ENCODE measurements around the gene PPP1R3C.

The PPP1R3C gene

GRCh38 chr10:91602868-91603568 is 29.9 kb downstream of the PPP1R3C start:
- in situ Hi-C loops (cut with HindIII; ENCODE audit: low sequenced_read_pairs), result no loop called here
- TF ChIP-seq CTCF (IDR thresholded peaks at IDR 0.05; ENCODE audit: low read depth, low read length), result no peak
- no peak overlapping the region for H3K4me3 ChIP-seq (ENCODE audit: low read depth, low read length)

GRCh38 chr10:91602449-91602848 is 30.4 kb downstream of the PPP1R3C start:
- no peak for TF ChIP-seq CTCF (IDR thresholded peaks at IDR 0.05; ENCODE audit: low read depth, low read length)
- in situ Hi-C loops (cut with HindIII; ENCODE audit: low sequenced_read_pairs), result no loop called here

More at GRCh38 chr10:91602868-91603568, 29.9 kb downstream of the PPP1R3C start:
- DNase-seq (ENCODE audit: low read depth, low spot score), result no peak

GRCh38 chr10:91601212-91601611 is 31.7 kb downstream of the PPP1R3C start:
- no peak for DNase-seq (ENCODE audit: low read depth, low spot score)
- TF ChIP-seq CTCF (IDR thresholded peaks at IDR 0.05; ENCODE audit: low read depth, low read length), result no peak
- in situ Hi-C loops (cut with HindIII; ENCODE audit: low sequenced_read_pairs), result no loop called here
- no peak overlapping the region for H3K4me3 ChIP-seq (ENCODE audit: low read depth, low read length)

More at GRCh38 chr10:91602449-91602848, 30.4 kb downstream of the PPP1R3C start:
- no peak for DNase-seq (ENCODE audit: low read depth, low spot score)
- no peak overlapping the region for H3K4me3 ChIP-seq (ENCODE audit: low read depth, low read length)

GRCh38 chr10:91598211-91598977 is 34.5 kb downstream of the PPP1R3C start:
- in situ Hi-C loops (cut with HindIII; ENCODE audit: low sequenced_read_pairs), result no loop called here
- TF ChIP-seq CTCF (IDR thresholded peaks at IDR 0.05; ENCODE audit: low read depth, low read length), result no peak
- peak; percentile 66 for DNase-seq (ENCODE audit: low read depth, low spot score)
- no peak overlapping the region for H3K4me3 ChIP-seq (ENCODE audit: low read depth, low read length)

GRCh38 chr10:91597197-91597881 is 35.5 kb downstream of the PPP1R3C start:
- peak; percentile 51 for DNase-seq (ENCODE audit: low read depth, low spot score)
- in situ Hi-C loops (cut with HindIII; ENCODE audit: low sequenced_read_pairs), result no loop called here
- H3K4me3 ChIP-seq (ENCODE audit: low read depth, low read length), result no peak overlapping the region
- TF ChIP-seq CTCF (IDR thresholded peaks at IDR 0.05; ENCODE audit: low read depth, low read length), result no peak

- TF ChIP-seq CTCF (IDR thresholded peaks at IDR 0.05; ENCODE audit: low read depth, low read length), result no peak
- DNase-seq (ENCODE audit: low read depth, low spot score), result peak; percentile 80
- in situ Hi-C loops (cut with HindIII; ENCODE audit: low sequenced_read_pairs), result no loop called here
- no peak overlapping the region for H3K4me3 ChIP-seq (ENCODE audit: low read depth, low read length)
Observed at GRCh38 chr10:91596825-91597196, 36.1 kb downstream of the PPP1R3C start.

Data from astrocyte of the spinal cord (primary cell).